ENCODE results near the gene KCNK3. TPM values are rescaled to one million over a fixed set of nuclear protein-coding genes. Genes with fewer than 3 reads are reported as not detected.

Gene KCNK3
- total RNA-seq, 1 experiment from 2014 or later: 0.09 TPM

GRCh38 chr2:26726228-26726627 is 33.7 kb downstream of the KCNK3 start:
- Histone ChIP-seq H4K8ac (replicated peaks; ENCODE audit: insufficient read length, low read depth, low read length) (no peak overlapping the region), H3K23me2 (ENCODE audit: insufficient read length, low read depth, low read length, poor library complexity, severe bottlenecking) (no peaks in the 10 kb centered on the region), H3K79me2 (ENCODE audit: insufficient read depth, low read length) (no peaks in the 10 kb centered on the region), H2BK5ac (ENCODE audit: insufficient read length, low read length) (no peak overlapping the region), H3K56ac (ENCODE audit: insufficient read length, low read depth, low read length) (no peak overlapping the region), H3K9me3 (ENCODE audit: control insufficient read depth, low read depth, low read length) (no peaks in the 10 kb centered on the region), H3K18ac (ENCODE audit: insufficient read length, low read depth, low read length) (no peak overlapping the region), H2BK15ac (ENCODE audit: low read depth, low read length) (no peak overlapping the region), H3K23ac (ENCODE audit: insufficient read length, low read depth, low read length) (no peak overlapping the region), H3K9ac (ENCODE audit: extremely low read depth, insufficient read length, low read length) (no peak overlapping the region), H4K91ac (ENCODE audit: insufficient read length, low read depth, low read length) (no peak overlapping the region), H2BK120ac (ENCODE audit: low read depth, low read length, poor library complexity, severe bottlenecking) (no peak overlapping the region), H3K79me1 (ENCODE audit: insufficient read depth, low read depth, low read length, poor library complexity, severe bottlenecking) (no peaks in the 10 kb centered on the region), H3K4ac (ENCODE audit: low read depth, low read length) (no peak overlapping the region), H3K14ac (ENCODE audit: insufficient read depth, low read length) (no peak overlapping the region), H3K27me3 (ENCODE audit: insufficient read depth, low read length) (no peaks in the 10 kb centered on the region), H2AFZ (ENCODE audit: low read length) (no peak overlapping the region), H2BK12ac (ENCODE audit: insufficient read length, low read depth, low read length) (no peak overlapping the region), H3T11ph (ENCODE audit: low read length) (no peak overlapping the region), H2BK20ac (ENCODE audit: low read depth, low read length, poor library complexity, severe bottlenecking) (no peak overlapping the region), H3K27ac (ENCODE audit: insufficient read length, low read depth, low read length) (no peak overlapping the region), H2AK5ac (ENCODE audit: insufficient read length, low read length) (no peak overlapping the region), H3K4me1 (ENCODE audit: insufficient read depth, low read length) (no peaks in the 10 kb centered on the region; the same call in 1 of the 2 replicates), H3K4me2 (ENCODE audit: insufficient read depth, insufficient read length, low read length) (no peak overlapping the region), H4K5ac (ENCODE audit: insufficient read length, low read depth, low read length) (no peak overlapping the region), H4K20me1 (ENCODE audit: control insufficient read depth, insufficient read depth, insufficient read length) (no peaks in the 10 kb centered on the region)
- Mint-ChIP-seq H3K4me3 (no peak overlapping the region), H3K9me3 (no peaks in the 10 kb centered on the region), H3K27me3 (ENCODE audit: low read depth) (peaks cover 2% of the 10 kb centered on the region), H3K4me1 (peaks cover 5 to 8% of the 10 kb centered on the region in 2 experiments), H3K36me3 (ENCODE audit: insufficient read depth in 1 of 3, low read depth in 3 of 3) (no peaks in the 10 kb centered on the region; a peak in 1 of 7 replicates), H3K27ac (no peak overlapping the region)
- DNase-seq: no peak
- WGBS (ENCODE audit: extremely low coverage, insufficient read length, low lambda C conversion rate): no CpG with 5 or more reads among the region's 1 CpG
- no peak for TF ChIP-seq CTCF (conservative IDR thresholded peaks at IDR 0.05)

Measured in H9 (cell line).